ENCODE measurements around the gene PDPN.
"Not testable (repeated sequence)": the region's sequence is repeated elsewhere in the genome, so short reads cannot be mapped to it uniquely, and the experiment has no call there.

GRCh38 chr1:13570435-13570834 is 13.2 kb upstream of the PDPN start:
- TF ChIP-seq CTCF (IDR thresholded peaks at IDR 0.05); NFIC (IDR thresholded peaks at IDR 0.05; ENCODE audit: borderline replicate concordance); EP300 (IDR thresholded peaks at IDR 0.05; ENCODE audit: borderline replicate concordance in 1 of 2, low read depth in 1 of 2, low read length in 1 of 2); JUND (IDR thresholded peaks at IDR 0.05); CHD2 (IDR thresholded peaks at IDR 0.05; ENCODE audit: low read length, partially characterized antibody); SMC3 (IDR thresholded peaks at IDR 0.05; ENCODE audit: low read depth, low read length); RFX5 (IDR thresholded peaks at IDR 0.05; ENCODE audit: low read length); MXI1 (IDR thresholded peaks at IDR 0.05; ENCODE audit: low read depth, low read length): not testable (repeated sequence)
